Testis (tissue), 2 donors: ENCODE results near the gene TRIM75.

Experiments
- POLR2A ChIP-seq: fragments of 450-650 bp; IDR thresholded peaks from one replicate; pipeline ENCODE4 v1.6.1; 2017; ENCODE audit warnings: antibody characterized with exemption, mild to moderate bottlenecking, moderate library complexity
- TF ChIP-seq, protein P1 (sequence below), 3 experiments: fragments of 450-650 bp in 2 of 3; fragments of 200-600 bp in 1 of 3; sonication (generic) in 1 of 3; IDR thresholded peaks; one replicate each; pipeline ENCODE4 v1.5.1; 2016 to 2019; ENCODE audit warnings: antibody characterized with exemption in 3 of 3, mild to moderate bottlenecking in 2 of 3, moderate library complexity in 1 of 3

DNA sequence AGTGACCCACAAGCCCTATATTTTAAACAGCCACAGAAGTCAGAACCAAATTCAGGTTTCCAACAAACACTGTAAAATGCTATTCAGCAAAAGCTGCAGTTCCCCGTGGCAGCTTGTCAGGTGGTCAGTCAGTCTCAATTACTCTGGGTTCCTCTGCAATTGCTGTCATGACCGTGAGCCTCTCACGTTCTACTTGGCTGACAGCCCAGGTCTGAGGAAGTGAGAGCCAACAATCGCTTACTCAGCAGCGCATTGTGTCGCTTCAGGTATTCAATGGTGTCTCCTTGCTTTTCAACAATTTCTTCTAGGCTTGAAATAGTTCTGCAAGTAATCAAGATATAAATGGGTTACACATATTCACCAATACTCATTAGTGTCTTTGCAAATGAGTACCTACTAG, 25.8 kb downstream of the TRIM75 start:
- TF ChIP-seq, protein P1, sequence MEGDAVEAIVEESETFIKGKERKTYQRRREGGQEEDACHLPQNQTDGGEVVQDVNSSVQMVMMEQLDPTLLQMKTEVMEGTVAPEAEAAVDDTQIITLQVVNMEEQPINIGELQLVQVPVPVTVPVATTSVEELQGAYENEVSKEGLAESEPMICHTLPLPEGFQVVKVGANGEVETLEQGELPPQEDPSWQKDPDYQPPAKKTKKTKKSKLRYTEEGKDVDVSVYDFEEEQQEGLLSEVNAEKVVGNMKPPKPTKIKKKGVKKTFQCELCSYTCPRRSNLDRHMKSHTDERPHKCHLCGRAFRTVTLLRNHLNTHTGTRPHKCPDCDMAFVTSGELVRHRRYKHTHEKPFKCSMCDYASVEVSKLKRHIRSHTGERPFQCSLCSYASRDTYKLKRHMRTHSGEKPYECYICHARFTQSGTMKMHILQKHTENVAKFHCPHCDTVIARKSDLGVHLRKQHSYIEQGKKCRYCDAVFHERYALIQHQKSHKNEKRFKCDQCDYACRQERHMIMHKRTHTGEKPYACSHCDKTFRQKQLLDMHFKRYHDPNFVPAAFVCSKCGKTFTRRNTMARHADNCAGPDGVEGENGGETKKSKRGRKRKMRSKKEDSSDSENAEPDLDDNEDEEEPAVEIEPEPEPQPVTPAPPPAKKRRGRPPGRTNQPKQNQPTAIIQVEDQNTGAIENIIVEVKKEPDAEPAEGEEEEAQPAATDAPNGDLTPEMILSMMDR (IDR thresholded peaks at IDR 0.05): no peak
- TF ChIP-seq POLR2A: no peak
